Measurements from ENCODE around the gene PCDHGB2. TPM values are rescaled to one million over a fixed set of nuclear protein-coding genes. Genes with fewer than 3 reads are reported as not detected.
"Not testable (repeated sequence)": the region's sequence is repeated elsewhere in the genome, so short reads cannot be mapped to it uniquely, and the experiment has no call there.

PCDHGB2 gene
- polyA plus RNA-seq, 1 donor (not counting 4 experiments of a cell fraction or from before 2014, with no cell fraction given): 0.12 TPM

GRCh38 chr5:141403387-141403786 lies 43.6 kb downstream of the PCDHGB2 start:
- no peak overlapping the region for H2AFZ ChIP-seq (ENCODE audit: control insufficient read depth, low read length)
- FAIRE-seq (no peak), DNase-seq (ENCODE audit: low read depth, low spot score) (no peak)
- H3K4me2 ChIP-seq (ENCODE audit: control insufficient read depth, extremely low read depth, insufficient read depth, low read depth, low read length): no peak overlapping the region
- peaks cover 10% of the 10 kb centered on the region for H3K27me3 ChIP-seq (ENCODE audit: control insufficient read depth, extremely low read depth, insufficient read depth, low read length)
- H4K20me1 ChIP-seq (ENCODE audit: control insufficient read depth, extremely low read depth, insufficient read depth, low read length): no peaks in the 10 kb centered on the region
- H3K79me2 ChIP-seq (ENCODE audit: control insufficient read depth, insufficient read depth, low read length): no peaks in the 10 kb centered on the region
- H3K9me1 ChIP-seq (ENCODE audit: control insufficient read depth, extremely low read depth, insufficient read depth, low read length): no peaks in the 10 kb centered on the region
- dilution Hi-C loops (cut with MboI; ENCODE audit: extremely low pct_ligation_motif_present, low sequenced_read_pairs): no loop called here
- H3K4me1 ChIP-seq (ENCODE audit: control insufficient read depth, extremely low read depth, insufficient read depth, low read length): no peaks in the 10 kb centered on the region
- TF ChIP-seq EZH2 (IDR thresholded peaks at IDR 0.05; ENCODE audit: low read length) (no peak), CTCF (optimal IDR thresholded peaks at IDR 0.05 in 1 of 3, IDR thresholded peaks at IDR 0.05 in 1 of 3, conservative IDR thresholded peaks at IDR 0.05 in 1 of 3; ENCODE audit: extremely low read depth in 1 of 3, insufficient read depth in 2 of 3, low read length in 3 of 3) (no peak)
- no peak overlapping the region for H3K27ac ChIP-seq (ENCODE audit: control insufficient read depth, insufficient read depth, low read length)
- peaks cover 27% of the 10 kb centered on the region for H3K9me3 ChIP-seq (ENCODE audit: control insufficient read depth, low read depth, low read length)
- no peak overlapping the region for H3K4me3 ChIP-seq (ENCODE audit: control insufficient read depth in 2 of 3, extremely low read depth in 1 of 3, insufficient read depth in 2 of 3, low read depth in 1 of 3, low read length in 3 of 3)
- H3K36me3 ChIP-seq (ENCODE audit: control insufficient read depth in 2 of 2, extremely low read depth in 1 of 2, insufficient read depth in 2 of 2, low read length in 2 of 2): no peaks in the 10 kb centered on the region
- no peak overlapping the region for H3K9ac ChIP-seq (ENCODE audit: control insufficient read depth, extremely low read depth, insufficient read depth, low read length)

- FAIRE-seq; H2AFZ ChIP-seq (ENCODE audit: control insufficient read depth, low read length); H3K9me1 ChIP-seq (ENCODE audit: control insufficient read depth, extremely low read depth, insufficient read depth, low read length); H3K9ac ChIP-seq (ENCODE audit: control insufficient read depth, extremely low read depth, insufficient read depth, low read length); DNase-seq (ENCODE audit: low read depth, low spot score); H3K36me3 ChIP-seq (ENCODE audit: control insufficient read depth in 2 of 2, extremely low read depth in 1 of 2, insufficient read depth in 2 of 2, low read length in 2 of 2); dilution Hi-C loops (cut with MboI; ENCODE audit: extremely low pct_ligation_motif_present, low sequenced_read_pairs); H3K4me1 ChIP-seq (ENCODE audit: control insufficient read depth, extremely low read depth, insufficient read depth, low read length); H3K79me2 ChIP-seq (ENCODE audit: control insufficient read depth, insufficient read depth, low read length); H3K27ac ChIP-seq (ENCODE audit: control insufficient read depth, insufficient read depth, low read length); H4K20me1 ChIP-seq (ENCODE audit: control insufficient read depth, extremely low read depth, insufficient read depth, low read length): not testable (repeated sequence)
- Histone ChIP-seq H3K27me3 (ENCODE audit: control insufficient read depth, extremely low read depth, insufficient read depth, low read length) (peaks cover 12% of the 10 kb centered on the region), H3K4me2 (ENCODE audit: control insufficient read depth, extremely low read depth, insufficient read depth, low read depth, low read length) (peak within 1 kb of the TSS; percentile 54), H3K9me3 (ENCODE audit: control insufficient read depth, low read depth, low read length) (peaks cover 29% of the 10 kb centered on the region), H3K4me3 (ENCODE audit: control insufficient read depth in 2 of 3, extremely low read depth in 1 of 3, insufficient read depth in 2 of 3, low read depth in 1 of 3, low read length in 3 of 3) (peak within 1 kb of the TSS in 2 of 3 experiments; percentile 20)
- peak; percentile 34 to 72 (median 48) for TF ChIP-seq CTCF (optimal IDR thresholded peaks at IDR 0.05 in 1 of 3, IDR thresholded peaks at IDR 0.05 in 1 of 3, conservative IDR thresholded peaks at IDR 0.05 in 1 of 3; ENCODE audit: extremely low read depth in 1 of 3, insufficient read depth in 2 of 3, low read length in 3 of 3)
Measured at GRCh38 chr5:141407790-141408505, 48.2 kb downstream of the PCDHGB2 start, which contains the start of gene PCDHGB6. TSS of gene PCDHGB6 (plus strand) at chr5:141408021. CDS start at chr5:141408203, 182 bp downstream.
